MM.1S (cell line): ENCODE data around the gene PLA2G4E.

Experiments used
- DNase-seq: peaks from one replicate; pipeline ENCODE4 v3.0.0-alpha.2; 2015
- H2AFZ ChIP-seq: fragments of 300-600 bp; sonication (generic); 2 replicates; pipeline ENCODE4 v1.6.0; 2016; ENCODE audit warnings: antibody characterized with exemption, low read length
- H3F3A ChIP-seq: fragments of 300-600 bp; sonication (generic); 2 replicates; pipeline ENCODE4 v1.6.1; 2016; ENCODE audit warnings: mild to moderate bottlenecking, antibody characterized with exemption, low read length, moderate library complexity, mixed read lengths; ENCODE audit not compliant: insufficient read depth
- H3K27ac ChIP-seq: fragments of 300-600 bp; sonication (generic); 2 replicates; pipeline ENCODE4 v1.5.1; 2016; ENCODE audit warnings: mild to moderate bottlenecking, low read length
- H3K27me3 ChIP-seq: fragments of 300-600 bp; sonication (generic); replicated peaks from 2 replicates; pipeline ENCODE4 v1.6.0; 2016; ENCODE audit warnings: low read length; ENCODE audit not compliant: insufficient read depth
- H3K36me3 ChIP-seq: fragments of 300-600 bp; sonication (generic); replicated peaks from 2 replicates; pipeline ENCODE4 v1.6.1; 2016; ENCODE audit warnings: mild to moderate bottlenecking, low read length, mixed read lengths; ENCODE audit not compliant: insufficient read depth
- H3K4me1 ChIP-seq: fragments of 300-600 bp; sonication (generic); 2 replicates; pipeline ENCODE4 v1.6.1; 2016; ENCODE audit warnings: low read length, mixed read lengths
- H3K4me2 ChIP-seq: fragments of 300-600 bp; sonication (generic); 2 replicates; pipeline ENCODE4 v1.6.0; 2016; ENCODE audit warnings: low read depth, low read length
- H3K4me3 ChIP-seq: fragments of 300-600 bp; sonication (generic); 2 replicates; pipeline ENCODE4 v1.5.1; 2016; ENCODE audit warnings: low read length, mixed read lengths
- H3K79me2 ChIP-seq: fragments of 300-600 bp; sonication (generic); 2 replicates; pipeline ENCODE4 v1.6.1; 2016; ENCODE audit warnings: mixed run types, low read length, mixed read lengths
- H3K9ac ChIP-seq: fragments of 300-600 bp; sonication (generic); 2 replicates; pipeline ENCODE4 v1.6.1; 2016; ENCODE audit warnings: low read length, mixed read lengths
- H3K9me2 ChIP-seq: fragments of 300-600 bp; sonication (generic); replicated peaks from 2 replicates; pipeline ENCODE4 v1.6.1; 2016; ENCODE audit warnings: mild to moderate bottlenecking, low read length, mixed read lengths; ENCODE audit not compliant: insufficient read depth
- H3K9me3 ChIP-seq: fragments of 300-600 bp; sonication (generic); replicated peaks from 2 replicates; pipeline ENCODE4 v1.6.1; 2016; ENCODE audit warnings: mild to moderate bottlenecking, low read length, mixed read lengths; ENCODE audit not compliant: insufficient read depth
- H4K20me1 ChIP-seq: fragments of 300-600 bp; sonication (generic); 2 replicates; pipeline ENCODE4 v1.6.1; 2016; ENCODE audit warnings: mild to moderate bottlenecking, low read length, moderate library complexity, mixed read lengths; ENCODE audit not compliant: insufficient read depth
- EZH2 ChIP-seq: fragments of 300-600 bp; sonication (generic); optimal IDR thresholded peaks from 2 replicates; pipeline ENCODE3; 2017; ENCODE audit warnings: low read depth, mild to moderate bottlenecking, antibody characterized with exemption, low read length, mixed read lengths
- EZH2phosphoT487 ChIP-seq: fragments of 300-600 bp; sonication (generic); IDR thresholded peaks from 2 replicates; pipeline ENCODE4 v1.6.1; 2018; ENCODE audit warnings: antibody characterized with exemption, low read length
- TF ChIP-seq, protein P1 (sequence below): fragments of 300-600 bp; sonication (generic); IDR thresholded peaks from 2 replicates; pipeline ENCODE4 v1.5.1; 2016; ENCODE audit warnings: antibody characterized with exemption, low read length, mixed read lengths

PLA2G4E gene

GRCh38 chr15:42038401-42038800, 17.6 kb upstream of the PLA2G4E start:
- H3K4me1 ChIP-seq = peaks cover 13% of the 10 kb centered on the region
- no peak overlapping the region for H3K27ac ChIP-seq
- no peaks in the 10 kb centered on the region for H3K27me3 ChIP-seq
- no peaks in the 10 kb centered on the region for H3K79me2 ChIP-seq
- H3K9ac ChIP-seq = no peak overlapping the region
- no peak for TF ChIP-seq EZH2phosphoT487
- TF ChIP-seq, protein P1, sequence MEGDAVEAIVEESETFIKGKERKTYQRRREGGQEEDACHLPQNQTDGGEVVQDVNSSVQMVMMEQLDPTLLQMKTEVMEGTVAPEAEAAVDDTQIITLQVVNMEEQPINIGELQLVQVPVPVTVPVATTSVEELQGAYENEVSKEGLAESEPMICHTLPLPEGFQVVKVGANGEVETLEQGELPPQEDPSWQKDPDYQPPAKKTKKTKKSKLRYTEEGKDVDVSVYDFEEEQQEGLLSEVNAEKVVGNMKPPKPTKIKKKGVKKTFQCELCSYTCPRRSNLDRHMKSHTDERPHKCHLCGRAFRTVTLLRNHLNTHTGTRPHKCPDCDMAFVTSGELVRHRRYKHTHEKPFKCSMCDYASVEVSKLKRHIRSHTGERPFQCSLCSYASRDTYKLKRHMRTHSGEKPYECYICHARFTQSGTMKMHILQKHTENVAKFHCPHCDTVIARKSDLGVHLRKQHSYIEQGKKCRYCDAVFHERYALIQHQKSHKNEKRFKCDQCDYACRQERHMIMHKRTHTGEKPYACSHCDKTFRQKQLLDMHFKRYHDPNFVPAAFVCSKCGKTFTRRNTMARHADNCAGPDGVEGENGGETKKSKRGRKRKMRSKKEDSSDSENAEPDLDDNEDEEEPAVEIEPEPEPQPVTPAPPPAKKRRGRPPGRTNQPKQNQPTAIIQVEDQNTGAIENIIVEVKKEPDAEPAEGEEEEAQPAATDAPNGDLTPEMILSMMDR = no peak
- no peak for TF ChIP-seq EZH2
- no peak for DNase-seq
- no peaks in the 10 kb centered on the region for H4K20me1 ChIP-seq
- H3F3A ChIP-seq = no peaks in the 10 kb centered on the region
- H3K4me2 ChIP-seq = no peak overlapping the region
- H2AFZ ChIP-seq = no peak overlapping the region
- H3K4me3 ChIP-seq = no peak overlapping the region
- no peaks in the 10 kb centered on the region for H3K36me3 ChIP-seq
- H3K9me3 ChIP-seq = no peaks in the 10 kb centered on the region
- H3K9me2 ChIP-seq = no peaks in the 10 kb centered on the region

DNA sequence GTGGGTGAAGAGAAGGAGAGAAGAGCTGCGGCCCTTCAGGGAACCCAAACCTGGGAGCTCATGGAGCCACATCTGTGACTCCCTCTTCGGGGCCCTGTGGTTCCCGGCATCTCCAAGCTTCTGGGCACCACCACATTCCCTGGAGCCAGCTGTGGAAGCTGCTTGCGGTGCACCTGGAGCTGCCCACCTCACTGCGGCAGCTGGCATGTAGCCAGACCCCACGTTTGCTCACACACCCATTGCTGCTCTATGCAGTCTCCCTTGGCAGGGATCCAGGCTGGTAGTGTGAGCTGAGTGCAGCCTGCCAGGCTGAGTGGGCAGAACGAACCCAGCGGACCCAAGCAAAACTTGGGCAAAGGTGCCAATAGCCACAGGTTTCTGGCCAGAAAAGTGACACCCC, 16.8 kb upstream of the PLA2G4E start:
- TF ChIP-seq, protein P1 = no peak
- TF ChIP-seq EZH2phosphoT487 (no peak), EZH2 (no peak)
- Histone ChIP-seq H3K9me2 (no peaks in the 10 kb centered on the region), H3K36me3 (no peaks in the 10 kb centered on the region), H3K4me3 (no peak overlapping the region), H3K79me2 (no peaks in the 10 kb centered on the region), H2AFZ (no peak overlapping the region), H3K9ac (no peak overlapping the region), H3K4me2 (no peak overlapping the region), H3K27ac (no peak overlapping the region), H3K4me1 (peaks cover 13% of the 10 kb centered on the region), H4K20me1 (no peaks in the 10 kb centered on the region), H3K9me3 (no peaks in the 10 kb centered on the region), H3F3A (no peaks in the 10 kb centered on the region), H3K27me3 (no peaks in the 10 kb centered on the region)
- no peak for DNase-seq

DNA sequence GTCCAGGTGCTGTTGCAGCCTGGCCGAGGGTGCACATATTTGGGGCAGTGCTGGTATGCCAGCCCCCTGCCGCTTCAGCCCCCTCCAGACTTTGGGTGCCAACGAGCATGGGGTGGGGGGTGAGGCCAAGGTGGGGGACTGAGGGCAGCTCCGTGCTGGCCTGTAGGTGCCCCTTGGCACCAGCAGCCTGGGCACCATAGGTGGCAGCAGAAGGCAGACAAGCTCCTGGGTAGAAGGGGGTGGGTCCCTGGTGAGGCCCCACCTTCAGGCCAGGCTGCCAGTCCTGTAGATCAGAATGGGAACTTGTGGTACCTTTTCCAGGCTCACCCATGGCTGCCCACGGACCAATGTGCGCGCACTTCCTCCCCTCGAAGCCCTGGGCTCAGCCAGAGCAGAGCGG, 16.1 kb upstream of the PLA2G4E start:
- Histone ChIP-seq H4K20me1 (no peaks in the 10 kb centered on the region), H2AFZ (no peak overlapping the region), H3K9me2 (no peaks in the 10 kb centered on the region), H3K27me3 (no peaks in the 10 kb centered on the region), H3K9me3 (no peaks in the 10 kb centered on the region), H3K79me2 (no peaks in the 10 kb centered on the region), H3K27ac (no peak overlapping the region), H3K4me3 (no peak overlapping the region), H3K9ac (no peak overlapping the region), H3K4me1 (peaks cover 13% of the 10 kb centered on the region), H3K36me3 (no peaks in the 10 kb centered on the region), H3F3A (no peaks in the 10 kb centered on the region), H3K4me2 (no peak overlapping the region)
- DNase-seq = no peak
- TF ChIP-seq EZH2phosphoT487 (no peak), EZH2 (no peak)
- TF ChIP-seq, protein P1 = no peak
